Mesodermal cell (in vitro differentiated cells): ENCODE results near the gene TTC39C.

Source experiments
- H3K27ac ChIP-seq: 2 replicates; pipeline ENCODE4 v1.7.0; 2013; ENCODE audit warnings: mild to moderate bottlenecking, low read depth, low read length, moderate library complexity; ENCODE audit not compliant: severe bottlenecking
- H3K36me3 ChIP-seq: 2 replicates; pipeline ENCODE4 v1.7.1; 2013; ENCODE audit warnings: mild to moderate bottlenecking, low read length, moderate library complexity; ENCODE audit not compliant: control insufficient read depth, insufficient read depth
- H3K4me1 ChIP-seq: one replicate; pipeline ENCODE4 v1.7.1; 2013; ENCODE audit warnings: mild to moderate bottlenecking, low read length; ENCODE audit not compliant: insufficient read depth, control insufficient read depth, poor library complexity, severe bottlenecking
- H3K4me3 ChIP-seq: 2 replicates; pipeline ENCODE4 v1.7.0; 2013; ENCODE audit warnings: low read length, control low read depth, mild to moderate bottlenecking; ENCODE audit not compliant: insufficient read depth, poor library complexity, severe bottlenecking; ENCODE audit errors: extremely low read depth
- H3K9me3 ChIP-seq: 2 replicates; pipeline ENCODE4 v1.7.1; 2013; ENCODE audit warnings: mild to moderate bottlenecking, low read length, moderate library complexity; ENCODE audit not compliant: control insufficient read depth
- whole genome bisulfite sequencing, 2 experiments: methylation state at CpG; one replicate each; pipeline ENCODE4 v1.1.5; 2013; ENCODE audit warnings: missing lambda C conversion rate in 2 of 2; ENCODE audit not compliant: insufficient coverage in 2 of 2; 5-methylcytosine and 5-hydroxymethylcytosine counted together

Gene TTC39C

GRCh38 chr18:24090876-24091275 lies 76.3 kb downstream of the TTC39C start:
- Histone ChIP-seq H3K36me3 (no peaks in the 10 kb centered on the region), H3K27ac (no peak overlapping the region), H3K9me3 (no peaks in the 10 kb centered on the region), H3K4me3 (no peak overlapping the region), H3K4me1 (no peaks in the 10 kb centered on the region)
- WGBS, 2 experiments = 85 to 87% methylated on average over 13 of the region's 13 CpGs

- no peaks in the 10 kb centered on the region for H3K36me3 ChIP-seq
- no peak overlapping the region for H3K27ac ChIP-seq
- no peaks in the 10 kb centered on the region for H3K9me3 ChIP-seq
- H3K4me1 ChIP-seq = no peaks in the 10 kb centered on the region
- no peak overlapping the region for H3K4me3 ChIP-seq
These were observed 80.0 kb downstream of the TTC39C start for GRCh38 chr18:24094561-24094960.

GRCh38 chr18:24095976-24096375 lies 81.4 kb downstream of the TTC39C start:
- no peaks in the 10 kb centered on the region for H3K9me3 ChIP-seq
- H3K27ac ChIP-seq = no peak overlapping the region
- H3K4me3 ChIP-seq = no peak overlapping the region
- WGBS, 2 experiments = 100% methylated on average over 1 of the region's 1 CpG
- no peaks in the 10 kb centered on the region for H3K36me3 ChIP-seq
- no peaks in the 10 kb centered on the region for H3K4me1 ChIP-seq

- Histone ChIP-seq H3K27ac (no peak overlapping the region), H3K36me3 (no peaks in the 10 kb centered on the region), H3K4me1 (no peaks in the 10 kb centered on the region), H3K9me3 (no peaks in the 10 kb centered on the region), H3K4me3 (no peak overlapping the region)
- WGBS, 2 experiments = 83 to 89% methylated on average over 3 of the region's 6 CpGs
These were observed 88.9 kb downstream of the TTC39C start for GRCh38 chr18:24103320-24104021.

GRCh38 chr18:24104486-24104885 lies 89.9 kb downstream of the TTC39C start:
- Histone ChIP-seq H3K9me3 (no peaks in the 10 kb centered on the region), H3K4me3 (no peak overlapping the region)
- WGBS, 2 experiments = 89% methylated on average over 4 of the region's 4 CpGs; no CpG with 5 or more reads in 1 of the 2 experiments

GRCh38 chr18:24108641-24109040 lies 94.1 kb downstream of the TTC39C start:
- H3K4me1 ChIP-seq = no peaks in the 10 kb centered on the region
- no CpG with 5 or more reads among the region's 1 CpG for WGBS, 2 experiments

More at GRCh38 chr18:24104486-24104885, 89.9 kb downstream of the TTC39C start:
- Histone ChIP-seq H3K4me1 (no peaks in the 10 kb centered on the region), H3K36me3 (no peaks in the 10 kb centered on the region), H3K27ac (no peak overlapping the region)

GRCh38 chr18:24111936-24112335 lies 97.4 kb downstream of the TTC39C start:
- Histone ChIP-seq H3K36me3 (no peaks in the 10 kb centered on the region), H3K27ac (no peak overlapping the region), H3K9me3 (no peaks in the 10 kb centered on the region), H3K4me3 (no peak overlapping the region), H3K4me1 (no peaks in the 10 kb centered on the region)
- 91 to 100% methylated on average over 1 to 2 of the region's 2 CpGs for WGBS, 2 experiments

More at GRCh38 chr18:24108641-24109040, 94.1 kb downstream of the TTC39C start:
- Histone ChIP-seq H3K4me3 (no peak overlapping the region), H3K9me3 (no peaks in the 10 kb centered on the region), H3K27ac (no peak overlapping the region), H3K36me3 (no peaks in the 10 kb centered on the region)

- 94 to 97% methylated on average over 4 of the region's 4 CpGs for WGBS, 2 experiments
- no peak overlapping the region for H3K27ac ChIP-seq
These were observed 97.9 kb downstream of the TTC39C start for GRCh38 chr18:24112464-24112863.

GRCh38 chr18:24112874-24113615 lies 98.5 kb downstream of the TTC39C start:
- Histone ChIP-seq H3K4me1 (no peaks in the 10 kb centered on the region), H3K9me3 (no peaks in the 10 kb centered on the region), H3K27ac (no peak overlapping the region), H3K4me3 (no peak overlapping the region), H3K36me3 (no peaks in the 10 kb centered on the region)
- WGBS, 2 experiments = 79 to 84% methylated on average over 5 to 12 of the region's 15 CpGs

More at GRCh38 chr18:24112464-24112863, 97.9 kb downstream of the TTC39C start:
- Histone ChIP-seq H3K4me3 (no peak overlapping the region), H3K36me3 (no peaks in the 10 kb centered on the region), H3K9me3 (no peaks in the 10 kb centered on the region), H3K4me1 (no peaks in the 10 kb centered on the region)

- no peaks in the 10 kb centered on the region for H3K36me3 ChIP-seq
- H3K9me3 ChIP-seq = no peaks in the 10 kb centered on the region
- 81 to 82% methylated on average over 3 to 4 of the region's 4 CpGs for WGBS, 2 experiments
- no peak overlapping the region for H3K4me3 ChIP-seq
- H3K4me1 ChIP-seq = no peaks in the 10 kb centered on the region
- no peak overlapping the region for H3K27ac ChIP-seq
These were observed 100.5 kb downstream of the TTC39C start for GRCh38 chr18:24114924-24115549.
